HG02840 (cell line): ENCODE measurements around the gene HDAC7.

Experiments
- ATAC-seq: cut with Tn5 transposase; IDR thresholded peaks from one replicate; pipeline ENCODE4 v1.9.1; 2021; ENCODE audit warnings: mild to moderate bottlenecking, moderate library complexity, moderate number of reproducible peaks; ENCODE audit not compliant: unreplicated experiment, low FRiP score

HDAC7 gene

GRCh38 chr12:47771304-47771703 lies 48.4 kb downstream of the HDAC7 start:
- ATAC-seq, result no peak

DNA sequence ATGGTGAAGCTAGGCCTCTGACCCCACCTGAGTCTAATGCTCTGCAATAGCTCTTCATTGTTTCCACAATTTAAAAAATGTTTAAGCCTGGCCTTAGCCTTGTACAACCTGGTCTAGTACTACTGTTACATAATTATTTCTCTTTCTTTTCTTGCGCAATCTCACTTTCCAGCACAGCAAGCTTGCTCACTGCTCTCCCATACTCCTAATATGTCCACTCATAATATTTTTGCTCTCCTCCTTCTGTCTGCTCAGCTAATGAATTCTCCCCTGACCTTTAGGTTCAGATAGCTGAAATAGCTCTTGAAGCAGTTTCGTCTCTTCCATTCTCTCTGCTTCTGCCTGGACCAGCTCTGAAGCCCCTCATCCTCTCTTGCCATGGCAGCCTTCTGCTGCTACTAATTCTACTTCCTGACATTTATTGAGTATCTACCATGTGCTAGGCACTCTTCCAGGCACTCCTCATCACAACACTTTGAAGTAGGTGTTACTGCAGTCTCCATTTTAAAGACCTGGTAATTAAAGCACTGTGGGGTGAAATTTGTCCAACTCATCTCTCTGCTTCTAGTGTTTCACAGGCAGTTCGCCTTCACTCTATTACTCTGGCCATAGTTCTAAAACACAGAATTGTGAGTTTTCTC lies 49.5 kb downstream of the HDAC7 start:
- no peak for ATAC-seq

- no peak for ATAC-seq
Measured at GRCh38 chr12:47769234-47770085, 50.2 kb downstream of the HDAC7 start.

DNA sequence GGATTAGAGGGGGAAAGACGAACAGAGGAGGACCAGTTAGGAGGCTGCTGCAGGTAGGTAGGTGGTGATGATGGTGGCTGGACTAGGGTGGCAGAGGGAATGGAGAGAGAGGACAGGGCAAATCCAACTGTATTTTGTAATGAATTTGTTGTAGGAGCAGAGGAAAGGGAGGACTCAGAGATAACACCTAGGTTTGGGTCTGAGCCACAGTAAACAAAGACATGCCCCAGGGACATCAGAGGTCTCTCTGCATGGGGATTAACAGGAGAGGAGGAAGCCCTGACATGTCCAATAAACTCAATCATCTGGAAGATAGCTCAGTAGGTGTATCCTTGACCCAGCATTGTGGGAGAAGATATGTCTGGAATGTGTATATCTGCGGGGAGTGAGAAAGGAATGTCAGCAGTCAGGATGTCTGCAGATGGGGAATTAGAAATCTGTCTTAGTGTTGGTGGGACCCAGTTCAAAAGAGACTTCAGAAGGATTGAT lies 51.3 kb downstream of the HDAC7 start:
- no peak for ATAC-seq

- ATAC-seq, result no peak
Measured at GRCh38 chr12:47767216-47767724, 52.4 kb downstream of the HDAC7 start.

DNA sequence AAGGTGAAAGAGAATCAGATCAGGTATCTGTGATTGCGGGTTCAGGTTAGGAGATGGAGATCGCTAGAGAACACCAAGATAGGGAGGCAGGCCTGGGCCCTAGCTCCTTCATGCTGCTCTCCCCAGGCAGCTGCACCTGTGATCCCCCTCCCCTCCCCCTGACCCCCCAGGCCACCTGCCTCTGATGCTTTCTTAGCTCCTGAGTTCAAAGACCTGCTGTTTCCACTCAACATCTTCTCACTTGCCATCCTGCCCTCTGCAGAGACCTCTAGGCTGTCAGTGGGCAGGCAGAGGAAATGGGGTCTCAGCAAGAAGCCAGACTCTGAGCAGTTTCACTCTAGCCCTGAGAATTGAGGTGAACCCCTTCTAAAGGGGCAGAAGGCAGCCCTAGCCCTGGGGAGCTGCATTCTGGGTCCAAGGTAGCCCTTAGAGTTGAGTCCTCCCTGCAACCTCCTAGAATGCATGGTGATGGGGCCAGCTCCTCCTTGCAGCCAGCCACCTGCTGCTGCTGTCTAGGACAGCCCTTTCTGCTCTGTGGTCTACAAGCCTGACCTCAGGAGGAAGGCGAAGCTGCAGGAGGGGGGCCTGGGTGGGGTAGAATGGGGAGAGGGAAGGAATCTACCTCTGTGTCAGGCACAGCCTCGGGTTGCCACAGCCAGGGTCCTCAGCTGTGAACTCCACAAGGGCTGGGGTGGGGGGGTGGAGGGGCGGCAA lies 53.0 kb downstream of the HDAC7 start:
- no peak for ATAC-seq

DNA sequence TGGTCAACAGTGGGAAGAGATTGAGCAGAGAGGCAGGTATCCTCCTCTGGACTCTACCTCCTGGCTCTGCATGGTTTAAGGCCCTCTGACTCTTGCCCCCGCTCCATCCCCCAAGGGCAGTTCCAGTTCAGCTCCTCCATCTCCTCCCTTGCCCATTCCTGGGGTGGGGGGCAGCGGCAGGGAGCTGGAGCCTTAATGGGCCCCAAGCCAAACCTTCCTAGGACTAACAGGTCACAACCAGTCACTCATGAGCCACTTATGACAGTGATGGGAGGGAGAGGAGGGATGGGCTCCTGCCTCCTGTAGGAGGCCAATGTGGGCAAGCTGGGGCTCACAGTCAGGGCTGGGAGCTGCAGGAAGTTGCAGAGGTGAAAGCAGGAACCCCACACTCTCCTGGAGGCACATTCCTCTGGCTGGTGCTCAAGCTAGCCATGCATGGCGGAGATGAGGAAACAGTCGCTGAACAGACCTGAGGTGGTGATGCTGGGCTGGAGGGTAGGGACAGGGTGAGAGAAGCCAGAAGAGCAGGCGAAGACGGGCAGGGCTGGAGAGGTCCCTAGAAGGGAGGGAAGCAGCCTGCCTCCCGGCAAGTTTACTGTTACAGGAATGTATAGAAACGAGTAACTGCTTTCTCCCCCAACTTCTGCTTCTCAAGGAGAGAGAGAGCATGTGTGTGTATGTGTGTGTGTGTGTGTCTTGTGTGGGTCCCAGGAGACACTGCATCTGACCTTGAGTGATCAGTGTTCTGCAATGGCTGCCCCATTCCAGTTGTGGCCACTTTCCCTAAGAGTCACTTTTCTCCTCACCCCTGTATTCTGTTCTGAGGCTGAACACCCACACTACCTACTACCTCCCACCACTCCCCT lies 56.0 kb downstream of the HDAC7 start:
- ATAC-seq, result no peak

DNA sequence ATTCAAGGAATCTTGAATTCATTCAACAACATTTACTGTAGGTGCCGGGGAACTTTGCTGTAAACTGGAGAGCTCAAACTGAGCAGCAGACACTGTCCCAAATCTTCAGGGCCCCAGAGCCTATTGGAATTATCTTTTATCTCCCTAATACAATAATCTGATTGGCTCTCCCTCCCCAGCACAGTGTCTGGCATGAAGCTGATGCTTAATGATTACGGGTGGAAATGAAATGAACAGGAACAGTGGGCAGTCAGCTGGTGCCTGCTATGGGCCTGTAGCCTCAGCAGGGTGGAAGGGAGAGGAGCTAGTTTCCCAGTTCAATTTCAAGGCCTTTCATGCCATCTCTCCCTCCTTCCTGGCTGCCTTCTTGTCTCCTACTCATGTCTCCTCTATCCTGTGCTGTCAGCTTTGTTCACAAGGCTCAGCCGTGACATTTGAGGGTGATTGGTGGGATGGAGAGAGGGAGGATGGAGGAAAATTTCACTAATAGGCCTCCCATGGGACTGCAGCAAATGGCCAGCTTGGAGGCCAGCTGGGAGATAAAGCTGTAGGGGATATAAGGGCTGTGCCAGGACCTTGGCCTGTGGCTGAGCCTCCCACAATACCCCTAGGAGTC lies 56.7 kb downstream of the HDAC7 start:
- ATAC-seq, result no peak

DNA sequence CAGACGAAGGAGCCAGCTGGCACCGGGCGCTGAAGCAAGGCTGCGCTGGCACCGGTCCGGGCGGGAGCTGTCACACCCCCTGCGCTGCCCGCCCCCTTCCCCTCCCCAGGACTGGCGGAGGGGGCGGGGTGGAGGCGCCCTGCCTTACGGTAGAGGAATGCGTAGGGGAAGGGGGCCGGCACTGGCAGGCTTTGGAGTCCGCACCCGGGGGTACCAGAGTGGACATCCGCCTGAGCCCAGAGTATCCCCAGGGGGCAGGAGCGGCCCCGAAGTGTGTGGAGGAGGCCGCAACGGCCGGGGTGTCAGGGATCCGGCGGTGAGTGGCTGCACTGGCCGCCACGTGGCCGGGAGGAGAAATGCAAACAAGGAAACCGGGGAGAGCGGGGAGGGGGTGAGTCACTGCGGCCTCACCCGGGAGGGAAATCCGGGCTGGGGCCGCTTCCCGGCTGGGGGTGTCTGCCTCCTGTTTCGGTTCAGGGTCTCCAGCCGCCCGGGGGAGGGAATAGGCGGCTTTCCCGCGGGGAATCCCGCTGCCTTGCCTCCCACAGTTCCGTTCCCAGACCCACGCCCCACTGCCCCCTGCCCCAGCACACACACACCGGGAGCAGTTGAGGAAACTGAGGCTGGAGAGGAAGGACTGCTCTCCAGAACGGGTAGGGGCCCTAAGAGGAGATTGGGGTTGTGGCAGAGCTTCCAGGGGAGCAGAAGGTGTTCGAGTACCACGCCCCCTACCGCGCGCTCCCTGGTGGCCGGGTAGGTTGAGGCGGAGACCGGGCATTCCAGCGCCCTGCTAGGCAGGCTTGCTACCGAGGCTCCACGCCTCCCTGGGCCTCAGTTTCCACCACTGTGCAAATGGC lies 60.6 kb downstream of the HDAC7 start, which contains the start of gene RAPGEF3:
Gene RAPGEF3 (minus strand): TSS at position 47 of the 857 bp plus-strand sequence. CDS start 324 bp downstream, outside the sequence.
- ATAC-seq, result peak; percentile 68

GRCh38 chr12:47758584-47758833 lies 61.2 kb downstream of the HDAC7 start:
- ATAC-seq, result no peak

GRCh38 chr12:47757840-47758583 lies 61.7 kb downstream of the HDAC7 start:
- ATAC-seq, result no peak

- ATAC-seq, result no peak
Measured at GRCh38 chr12:47757364-47757839, 62.3 kb downstream of the HDAC7 start.

DNA sequence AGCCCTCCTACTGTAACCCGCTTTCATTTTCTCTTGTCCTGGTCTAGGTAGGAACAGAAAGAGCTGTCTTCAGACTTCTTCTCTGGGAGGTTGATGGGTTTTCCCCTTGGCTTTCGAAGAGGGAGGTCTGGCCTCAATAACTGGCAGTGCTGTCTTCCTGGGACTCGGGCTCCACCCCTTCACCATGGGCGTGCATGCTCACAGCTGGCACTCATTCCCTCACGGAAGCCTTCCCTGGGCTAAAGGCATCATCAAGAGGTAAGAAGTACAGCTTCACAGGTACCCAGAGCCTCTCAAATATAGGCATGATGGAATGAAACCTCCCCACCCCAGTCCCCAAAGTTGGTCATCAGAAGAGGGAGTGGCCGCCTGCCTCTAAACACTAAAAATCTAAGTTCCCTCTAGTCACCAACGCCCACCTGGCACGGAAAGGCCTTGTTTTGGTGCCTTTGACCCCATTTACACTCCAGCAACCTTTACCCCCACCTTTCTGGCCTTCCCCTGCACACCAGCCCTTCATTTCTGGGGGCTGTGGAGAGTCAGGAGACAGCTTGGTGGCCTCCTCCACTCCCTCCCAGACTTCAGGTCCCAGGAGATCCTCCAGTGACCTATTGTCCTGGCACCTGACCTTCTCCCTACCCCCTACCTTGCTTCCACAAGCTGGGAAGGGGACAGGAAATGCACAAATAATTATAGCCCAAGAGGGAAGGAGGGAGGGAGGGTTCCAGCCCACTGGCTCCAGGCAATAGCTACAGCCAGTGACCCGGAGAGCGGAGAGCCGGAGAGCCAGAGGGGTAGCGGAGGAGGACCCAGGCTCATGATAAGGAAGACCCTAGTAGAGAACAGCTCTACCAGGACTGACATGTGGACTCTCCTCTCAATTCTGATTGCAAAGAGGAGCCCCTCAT lies 63.8 kb downstream of the HDAC7 start:
- ATAC-seq, result no peak

DNA sequence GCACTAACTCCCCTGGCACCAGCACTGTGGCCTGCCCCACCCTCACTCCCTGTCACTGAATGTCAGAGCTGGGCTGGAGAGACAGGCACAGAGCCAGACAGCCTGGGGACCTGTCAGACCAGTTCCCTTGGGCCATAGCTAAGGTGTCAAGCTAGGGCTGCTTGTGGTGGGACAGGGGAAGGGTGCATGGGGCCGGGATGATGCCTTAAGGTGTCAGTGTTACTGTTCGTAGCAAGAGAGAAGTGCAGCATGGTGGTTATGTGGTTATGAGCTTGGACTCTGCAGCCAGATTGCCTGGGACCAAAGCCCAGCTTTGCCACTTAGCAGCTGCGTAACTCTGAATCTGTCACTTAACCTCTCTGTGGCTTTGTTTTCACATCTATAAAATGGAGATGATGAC lies 64.8 kb downstream of the HDAC7 start:
- no peak for ATAC-seq

- ATAC-seq, result no peak
Measured at GRCh38 chr12:47754126-47754525, 65.6 kb downstream of the HDAC7 start.

DNA sequence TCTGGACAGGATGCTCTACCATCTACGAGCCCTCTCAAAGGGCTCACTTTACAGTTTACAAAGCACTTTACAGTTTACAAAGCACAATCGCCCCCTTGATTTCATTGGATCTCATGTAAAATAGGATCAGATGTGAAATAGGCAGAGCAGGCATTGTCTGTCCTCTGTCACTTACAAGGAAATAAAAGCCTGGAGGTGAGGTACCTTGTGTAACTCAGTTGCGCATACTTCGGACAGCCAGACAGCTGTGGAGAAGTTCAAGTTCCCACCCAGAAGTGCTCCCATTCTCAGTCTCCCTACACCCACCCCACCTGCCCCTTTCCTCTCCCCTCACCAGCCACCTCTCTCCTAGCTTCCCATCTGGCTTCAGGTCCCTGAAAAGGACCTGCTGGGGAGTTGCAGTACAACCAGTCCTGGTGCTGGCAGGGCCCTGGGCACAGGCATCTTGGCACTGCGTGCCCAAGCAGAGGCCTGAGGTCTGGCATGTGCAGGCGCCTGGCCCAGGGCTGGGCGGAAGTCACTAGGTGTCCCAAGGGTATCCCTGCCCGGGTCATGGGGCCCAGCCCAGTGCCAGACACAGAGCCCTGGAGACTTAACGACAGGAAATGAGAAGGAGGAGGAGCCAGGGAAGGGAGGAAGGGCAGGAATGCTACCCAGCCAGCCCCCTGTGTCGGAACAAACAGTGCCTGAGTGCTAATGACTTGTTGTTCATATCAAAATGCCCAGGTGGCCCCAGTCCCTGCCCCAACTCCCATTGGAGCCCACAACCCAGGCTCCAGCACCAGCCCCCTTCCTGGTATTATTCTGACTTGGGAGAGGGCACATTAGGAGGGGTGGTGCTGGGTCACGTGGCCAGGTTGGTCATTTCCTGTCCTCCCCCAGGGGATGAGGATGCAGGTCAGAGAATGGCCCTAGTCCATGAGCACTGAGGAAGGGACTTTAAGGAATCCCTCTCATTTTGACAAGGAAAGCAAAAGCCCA lies 66.4 kb downstream of the HDAC7 start:
- no peak for ATAC-seq
